ENCODE data around the gene FADS2.

The FADS2 gene

GRCh38 chr11:61838921-61839320 is 10.8 kb downstream of the FADS2 start:
- Histone ChIP-seq H3K4me3 (ENCODE audit: low read depth, low read length) (no peak overlapping the region), H3K4me1 (ENCODE audit: control insufficient read depth, insufficient read depth, low read length) (peaks cover 15% of the 10 kb centered on the region), H3K36me3 (ENCODE audit: control insufficient read depth, insufficient read depth, low read length) (peaks cover 71% of the 10 kb centered on the region), H3K9me3 (ENCODE audit: control insufficient read depth, insufficient read depth, low read depth, low read length) (no peaks in the 10 kb centered on the region), H3K9ac (ENCODE audit: low read length) (no peak overlapping the region), H3K27ac (ENCODE audit: low read depth, low read length) (no peak overlapping the region), H3K27me3 (ENCODE audit: control insufficient read depth, insufficient read depth, low read length) (no peaks in the 10 kb centered on the region)

- Histone ChIP-seq H3K27ac (ENCODE audit: low read depth, low read length) (no peak overlapping the region), H3K27me3 (ENCODE audit: control insufficient read depth, insufficient read depth, low read length) (no peaks in the 10 kb centered on the region), H3K4me3 (ENCODE audit: low read depth, low read length) (no peak overlapping the region), H3K9me3 (ENCODE audit: control insufficient read depth, insufficient read depth, low read depth, low read length) (no peaks in the 10 kb centered on the region), H3K36me3 (ENCODE audit: control insufficient read depth, insufficient read depth, low read length) (peaks cover 73% of the 10 kb centered on the region), H3K4me1 (ENCODE audit: control insufficient read depth, insufficient read depth, low read length) (peaks cover 8% of the 10 kb centered on the region; the same call in 1 of the 2 replicates), H3K9ac (ENCODE audit: low read length) (no peak overlapping the region)
Measured at GRCh38 chr11:61839742-61840141, 11.6 kb downstream of the FADS2 start.

GRCh38 chr11:61840371-61840770 is 12.3 kb downstream of the FADS2 start:
- 0 out of 2 replicates have a peak, but pooled peaks cover 3% of the 10 kb centered on the region for H3K4me1 ChIP-seq (ENCODE audit: control insufficient read depth, insufficient read depth, low read length)
- no peak overlapping the region for H3K4me3 ChIP-seq (ENCODE audit: low read depth, low read length)
- peaks cover 79% of the 10 kb centered on the region for H3K36me3 ChIP-seq (ENCODE audit: control insufficient read depth, insufficient read depth, low read length)

DNA sequence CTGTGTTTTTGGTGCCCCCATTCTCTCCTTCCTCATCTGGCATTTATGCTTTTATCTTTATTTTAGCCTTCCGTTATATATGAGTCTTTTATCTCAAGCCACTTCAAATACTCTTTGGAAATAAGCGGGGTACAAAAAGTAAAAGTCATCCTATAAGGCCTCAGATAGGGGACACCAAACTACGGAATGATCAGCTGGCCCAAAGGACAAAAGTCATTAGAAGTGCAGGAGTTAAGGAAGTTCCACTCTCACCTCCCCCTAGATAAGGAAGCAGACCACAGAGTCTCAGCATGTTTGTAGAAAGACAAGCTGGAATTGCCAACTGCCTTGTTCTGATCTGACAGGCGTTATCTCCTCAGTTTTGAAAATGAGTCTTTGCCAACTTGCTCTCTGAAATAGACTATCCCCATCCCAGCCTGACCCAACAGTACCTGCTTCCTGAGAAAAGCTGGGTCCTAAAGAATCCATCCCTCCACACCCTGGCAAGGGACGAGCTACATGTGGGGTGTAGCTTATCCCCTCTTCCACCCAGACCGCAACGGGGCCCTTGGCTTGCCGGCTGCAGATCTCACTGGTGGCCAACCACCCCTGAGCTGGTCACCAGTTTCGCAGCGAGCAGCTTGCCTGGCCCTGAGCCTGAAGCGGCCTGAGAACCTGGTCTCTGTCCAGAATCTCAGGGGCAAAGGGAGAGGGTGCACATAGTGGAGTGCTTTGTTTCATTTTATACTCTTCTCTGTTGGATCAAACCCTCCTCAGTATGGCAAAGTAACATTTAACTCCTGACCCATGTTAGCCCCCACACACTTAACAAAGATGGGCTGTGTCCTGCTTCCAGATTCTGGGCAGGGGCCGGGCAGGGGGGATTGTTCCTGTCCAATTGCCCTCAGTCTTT is 13.8 kb downstream of the FADS2 start:
- Histone ChIP-seq H3K9ac (ENCODE audit: low read length) (no peak overlapping the region), H3K9me3 (ENCODE audit: control insufficient read depth, insufficient read depth, low read depth, low read length) (no peaks in the 10 kb centered on the region), H3K36me3 (ENCODE audit: control insufficient read depth, insufficient read depth, low read length) (peaks cover 90% of the 10 kb centered on the region), H3K27ac (ENCODE audit: low read depth, low read length) (no peak overlapping the region), H3K27me3 (ENCODE audit: control insufficient read depth, insufficient read depth, low read length) (no peaks in the 10 kb centered on the region), H3K4me3 (ENCODE audit: low read depth, low read length) (no peak overlapping the region), H3K4me1 (ENCODE audit: control insufficient read depth, insufficient read depth, low read length) (no peaks in the 10 kb centered on the region)

More at GRCh38 chr11:61840371-61840770, 12.3 kb downstream of the FADS2 start:
- Histone ChIP-seq H3K9me3 (ENCODE audit: control insufficient read depth, insufficient read depth, low read depth, low read length) (no peaks in the 10 kb centered on the region), H3K9ac (ENCODE audit: low read length) (no peak overlapping the region), H3K27ac (ENCODE audit: low read depth, low read length) (no peak overlapping the region), H3K27me3 (ENCODE audit: control insufficient read depth, insufficient read depth, low read length) (no peaks in the 10 kb centered on the region)

DNA sequence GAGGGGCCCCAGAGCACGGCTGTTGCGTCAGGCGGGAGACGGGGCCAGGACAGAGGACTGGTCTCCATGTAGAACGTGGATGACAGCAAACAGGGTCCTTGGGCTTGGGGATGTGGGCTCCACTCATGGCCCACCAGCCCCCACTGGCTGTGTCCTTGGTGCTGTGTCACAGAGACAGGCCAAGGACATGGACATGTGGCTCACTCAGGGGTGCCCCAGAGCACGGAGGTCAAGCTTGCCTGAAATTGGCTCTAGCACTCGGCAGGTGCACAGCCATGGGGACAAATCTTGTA is 14.4 kb downstream of the FADS2 start:
- Histone ChIP-seq H3K27me3 (ENCODE audit: control insufficient read depth, insufficient read depth, low read length) (no peaks in the 10 kb centered on the region), H3K27ac (ENCODE audit: low read depth, low read length) (no peak overlapping the region), H3K9me3 (ENCODE audit: control insufficient read depth, insufficient read depth, low read depth, low read length) (no peaks in the 10 kb centered on the region), H3K9ac (ENCODE audit: low read length) (no peak overlapping the region), H3K4me3 (ENCODE audit: low read depth, low read length) (no peak overlapping the region), H3K4me1 (ENCODE audit: control insufficient read depth, insufficient read depth, low read length) (no peaks in the 10 kb centered on the region), H3K36me3 (ENCODE audit: control insufficient read depth, insufficient read depth, low read length) (peaks cover 89% of the 10 kb centered on the region)

GRCh38 chr11:61844909-61845565 is 16.9 kb downstream of the FADS2 start:
- Histone ChIP-seq H3K27me3 (ENCODE audit: control insufficient read depth, insufficient read depth, low read length) (no peaks in the 10 kb centered on the region), H3K9me3 (ENCODE audit: control insufficient read depth, insufficient read depth, low read depth, low read length) (no peaks in the 10 kb centered on the region), H3K27ac (ENCODE audit: low read depth, low read length) (0 out of 2 replicates have a peak overlapping the region, but pooled peaks have one; percentile 45), H3K9ac (ENCODE audit: low read length) (no peak overlapping the region), H3K36me3 (ENCODE audit: control insufficient read depth, insufficient read depth, low read length) (peaks cover 91% of the 10 kb centered on the region), H3K4me1 (ENCODE audit: control insufficient read depth, insufficient read depth, low read length) (no peaks in the 10 kb centered on the region), H3K4me3 (ENCODE audit: low read depth, low read length) (no peak overlapping the region)

GRCh38 chr11:61846362-61847020 is 18.4 kb downstream of the FADS2 start:
- Histone ChIP-seq H3K4me1 (ENCODE audit: control insufficient read depth, insufficient read depth, low read length) (no peaks in the 10 kb centered on the region), H3K9me3 (ENCODE audit: control insufficient read depth, insufficient read depth, low read depth, low read length) (no peaks in the 10 kb centered on the region), H3K4me3 (ENCODE audit: low read depth, low read length) (no peak overlapping the region), H3K27me3 (ENCODE audit: control insufficient read depth, insufficient read depth, low read length) (no peaks in the 10 kb centered on the region), H3K9ac (ENCODE audit: low read length) (no peak overlapping the region), H3K36me3 (ENCODE audit: control insufficient read depth, insufficient read depth, low read length) (peaks cover 91% of the 10 kb centered on the region), H3K27ac (ENCODE audit: low read depth, low read length) (no peak overlapping the region)

DNA sequence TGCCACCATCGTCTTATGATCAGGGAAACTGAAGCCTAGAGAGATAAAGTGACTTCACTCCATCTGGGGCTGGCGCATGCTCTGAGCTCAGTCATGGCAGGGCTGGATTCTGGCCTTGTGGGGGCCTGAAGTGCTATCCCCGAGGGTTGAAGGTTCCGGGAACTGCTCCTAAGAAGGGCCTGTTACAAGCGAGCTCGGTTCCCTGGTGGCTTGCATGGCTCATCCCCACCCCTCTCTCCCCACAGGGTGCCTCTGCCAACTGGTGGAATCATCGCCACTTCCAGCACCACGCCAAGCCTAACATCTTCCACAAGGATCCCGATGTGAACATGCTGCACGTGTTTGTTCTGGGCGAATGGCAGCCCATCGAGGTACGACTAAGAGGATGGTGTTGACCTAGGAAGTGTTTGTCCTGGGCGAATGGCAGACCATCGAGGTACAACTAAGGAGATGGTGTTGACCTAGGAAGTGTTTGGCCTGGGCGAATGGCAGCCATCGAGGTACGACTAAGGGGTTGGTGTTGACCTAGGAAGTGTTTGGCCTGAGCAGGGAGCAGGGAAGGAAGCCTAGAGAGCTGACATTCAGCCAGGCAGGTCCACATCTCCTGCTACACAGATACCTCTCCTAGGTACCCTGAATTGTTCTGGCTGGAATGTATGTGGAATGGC is 19.9 kb downstream of the FADS2 start:
- peaks cover 89% of the 10 kb centered on the region for H3K36me3 ChIP-seq (ENCODE audit: control insufficient read depth, insufficient read depth, low read length)
- H3K4me3 ChIP-seq (ENCODE audit: low read depth, low read length): no peak overlapping the region
- H3K27me3 ChIP-seq (ENCODE audit: control insufficient read depth, insufficient read depth, low read length): no peaks in the 10 kb centered on the region
- no peaks in the 10 kb centered on the region for H3K4me1 ChIP-seq (ENCODE audit: control insufficient read depth, insufficient read depth, low read length)
- H3K9ac ChIP-seq (ENCODE audit: low read length): no peak overlapping the region
- H3K9me3 ChIP-seq (ENCODE audit: control insufficient read depth, insufficient read depth, low read depth, low read length): no peaks in the 10 kb centered on the region
- no peak overlapping the region for H3K27ac ChIP-seq (ENCODE audit: low read depth, low read length)

- no peak overlapping the region for H3K4me3 ChIP-seq (ENCODE audit: low read depth, low read length)
- H3K36me3 ChIP-seq (ENCODE audit: control insufficient read depth, insufficient read depth, low read length): peaks cover 88% of the 10 kb centered on the region
- no peaks in the 10 kb centered on the region for H3K4me1 ChIP-seq (ENCODE audit: control insufficient read depth, insufficient read depth, low read length)
- H3K27me3 ChIP-seq (ENCODE audit: control insufficient read depth, insufficient read depth, low read length): no peaks in the 10 kb centered on the region
- no peak overlapping the region for H3K9ac ChIP-seq (ENCODE audit: low read length)
- no peak overlapping the region for H3K27ac ChIP-seq (ENCODE audit: low read depth, low read length)
- no peaks in the 10 kb centered on the region for H3K9me3 ChIP-seq (ENCODE audit: control insufficient read depth, insufficient read depth, low read depth, low read length)
Measured at GRCh38 chr11:61848631-61849030, 20.5 kb downstream of the FADS2 start.

DNA sequence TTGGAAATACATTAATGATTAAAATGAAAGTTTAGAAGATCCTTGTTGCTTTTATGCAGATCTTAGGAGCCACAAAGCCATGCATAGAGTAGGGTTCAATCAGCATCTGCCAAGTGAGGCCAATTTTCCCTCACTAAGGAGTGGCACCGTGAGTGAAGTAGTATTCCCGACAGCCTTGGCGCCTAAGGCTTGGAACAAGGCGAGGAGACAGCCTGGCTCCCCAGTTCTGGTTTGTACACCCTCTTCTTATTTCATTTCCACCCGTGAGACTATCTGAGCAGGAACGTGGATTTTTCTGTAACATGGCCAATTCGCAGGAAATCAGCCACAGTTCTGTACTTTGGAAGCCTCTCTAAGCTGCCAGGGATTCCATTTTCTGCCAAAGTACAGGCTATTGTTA is 22.6 kb downstream of the FADS2 start:
- Histone ChIP-seq H3K27me3 (ENCODE audit: control insufficient read depth, insufficient read depth, low read length) (no peaks in the 10 kb centered on the region), H3K4me3 (ENCODE audit: low read depth, low read length) (no peak overlapping the region), H3K9me3 (ENCODE audit: control insufficient read depth, insufficient read depth, low read depth, low read length) (no peaks in the 10 kb centered on the region), H3K36me3 (ENCODE audit: control insufficient read depth, insufficient read depth, low read length) (peaks cover 94% of the 10 kb centered on the region), H3K27ac (ENCODE audit: low read depth, low read length) (no peak overlapping the region), H3K4me1 (ENCODE audit: control insufficient read depth, insufficient read depth, low read length) (no peaks in the 10 kb centered on the region), H3K9ac (ENCODE audit: low read length) (no peak overlapping the region)
